ENCODE results near the gene PIP5K1A. TPM values are rescaled to one million over a fixed set of nuclear protein-coding genes. Genes with fewer than 3 reads are reported as not detected.

PIP5K1A gene
- total RNA-seq, 2 experiments from 2014 or later, result 63.1 to 66.1 TPM

DNA sequence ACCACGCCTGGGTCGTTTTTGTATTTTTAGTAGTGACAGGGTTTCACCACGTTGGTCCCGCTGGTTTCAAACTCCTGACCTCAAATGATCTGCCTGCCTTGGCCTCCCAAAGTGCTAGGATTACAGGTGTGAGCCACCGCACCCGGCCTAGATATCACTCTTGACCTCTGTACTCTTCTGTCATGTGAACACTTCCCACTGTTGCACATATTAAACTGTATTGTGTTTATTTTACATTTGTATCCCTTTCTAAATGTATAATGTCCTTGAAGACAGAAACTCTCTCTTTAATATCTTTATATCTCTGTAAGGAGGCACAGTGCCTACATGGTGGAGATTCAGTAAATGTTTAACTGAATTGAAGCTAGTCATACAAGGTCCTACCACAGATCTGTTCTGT is 36.9 kb downstream of the PIP5K1A start:
- Mint-ChIP-seq H3K36me3 (ENCODE audit: low read depth) (peaks cover 69% of the 10 kb centered on the region), H3K9me3 (no peaks in the 10 kb centered on the region), H3K4me1 (ENCODE audit: low read depth) (no peaks in the 10 kb centered on the region), H3K4me3 (no peak overlapping the region), H3K27me3 (no peaks in the 10 kb centered on the region), H3K27ac (no peak overlapping the region)
- DNase-seq (no peak), ATAC-seq (no peak)
- POLR2A ChIA-PET, result interaction anchor here (0.7 to 1.4 kb wide), 2 partner anchors 45 to 338 kb away, joined by 3 to 4 read pairs; partner anchors contain the start of gene VPS72
- CTCF ChIA-PET, result interaction anchor here (1.3 kb wide), 1 partner anchor 17 kb away, joined by 7 read pairs; no protein-coding TSS in a partner anchor
- TF ChIP-seq, protein P1, sequence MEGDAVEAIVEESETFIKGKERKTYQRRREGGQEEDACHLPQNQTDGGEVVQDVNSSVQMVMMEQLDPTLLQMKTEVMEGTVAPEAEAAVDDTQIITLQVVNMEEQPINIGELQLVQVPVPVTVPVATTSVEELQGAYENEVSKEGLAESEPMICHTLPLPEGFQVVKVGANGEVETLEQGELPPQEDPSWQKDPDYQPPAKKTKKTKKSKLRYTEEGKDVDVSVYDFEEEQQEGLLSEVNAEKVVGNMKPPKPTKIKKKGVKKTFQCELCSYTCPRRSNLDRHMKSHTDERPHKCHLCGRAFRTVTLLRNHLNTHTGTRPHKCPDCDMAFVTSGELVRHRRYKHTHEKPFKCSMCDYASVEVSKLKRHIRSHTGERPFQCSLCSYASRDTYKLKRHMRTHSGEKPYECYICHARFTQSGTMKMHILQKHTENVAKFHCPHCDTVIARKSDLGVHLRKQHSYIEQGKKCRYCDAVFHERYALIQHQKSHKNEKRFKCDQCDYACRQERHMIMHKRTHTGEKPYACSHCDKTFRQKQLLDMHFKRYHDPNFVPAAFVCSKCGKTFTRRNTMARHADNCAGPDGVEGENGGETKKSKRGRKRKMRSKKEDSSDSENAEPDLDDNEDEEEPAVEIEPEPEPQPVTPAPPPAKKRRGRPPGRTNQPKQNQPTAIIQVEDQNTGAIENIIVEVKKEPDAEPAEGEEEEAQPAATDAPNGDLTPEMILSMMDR (IDR thresholded peaks at IDR 0.05), result no peak
- intact Hi-C loops (cut with micrococcal nuclease), result no loop called here

DNA sequence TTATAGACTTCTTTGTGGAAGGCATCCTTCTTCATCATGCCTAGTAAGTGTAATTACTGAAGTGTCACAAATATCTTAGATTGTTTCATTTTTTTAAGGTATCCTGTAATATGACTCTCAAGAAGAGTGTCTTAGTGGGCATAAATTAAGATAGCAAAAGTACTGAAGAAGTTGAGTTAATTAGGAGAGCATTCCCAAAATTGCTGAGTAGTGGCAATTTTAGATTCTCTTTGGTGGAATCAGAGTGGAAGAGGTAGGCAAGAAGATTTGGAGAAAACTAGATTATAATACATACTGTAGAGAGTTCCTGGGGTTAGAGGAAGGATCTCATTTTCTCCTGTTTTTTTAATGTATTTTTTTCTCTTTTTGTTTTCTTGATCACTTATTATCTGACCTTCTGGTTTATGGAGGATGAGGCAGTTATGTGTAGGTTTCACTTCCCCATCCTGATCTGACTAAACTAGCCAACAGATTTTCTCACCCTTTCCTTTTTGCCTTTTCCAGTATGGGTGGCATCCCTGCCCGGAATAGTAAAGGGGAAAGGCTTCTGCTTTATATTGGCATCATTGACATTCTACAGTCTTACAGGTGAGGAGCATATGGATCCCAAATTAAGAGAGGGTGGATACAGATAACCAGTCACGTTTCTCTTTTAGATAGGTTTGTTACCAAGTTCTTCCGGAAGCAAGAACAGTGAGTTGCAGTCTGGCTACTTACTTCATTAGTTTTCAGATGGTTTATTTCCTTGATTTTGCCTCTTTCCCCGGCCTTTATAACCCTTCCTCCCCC is 39.5 kb downstream of the PIP5K1A start:
- peaks cover 59% of the 10 kb centered on the region for H3K36me3 Mint-ChIP-seq (ENCODE audit: low read depth)
- TF ChIP-seq, protein P1 (IDR thresholded peaks at IDR 0.05), result no peak
- no peak overlapping the region for H3K4me3 Mint-ChIP-seq
- peak overlapping the region; percentile 42 for H3K27ac Mint-ChIP-seq
- ChIA-PET POLR2A (interaction anchor here (1.1 kb wide), 1 partner anchor 71 kb away, joined by 3 read pairs; no protein-coding TSS in a partner anchor), CTCF (interaction anchor here (0.9 kb wide), 1 partner anchor 14 kb away, joined by 5 read pairs; no protein-coding TSS in a partner anchor)
- no peak for ATAC-seq
- intact Hi-C loops (cut with micrococcal nuclease), result no loop called here
- no peaks in the 10 kb centered on the region for H3K27me3 Mint-ChIP-seq
- H3K4me1 Mint-ChIP-seq (ENCODE audit: low read depth), result no peaks in the 10 kb centered on the region
- H3K9me3 Mint-ChIP-seq, result no peaks in the 10 kb centered on the region
- no peak for DNase-seq

DNA sequence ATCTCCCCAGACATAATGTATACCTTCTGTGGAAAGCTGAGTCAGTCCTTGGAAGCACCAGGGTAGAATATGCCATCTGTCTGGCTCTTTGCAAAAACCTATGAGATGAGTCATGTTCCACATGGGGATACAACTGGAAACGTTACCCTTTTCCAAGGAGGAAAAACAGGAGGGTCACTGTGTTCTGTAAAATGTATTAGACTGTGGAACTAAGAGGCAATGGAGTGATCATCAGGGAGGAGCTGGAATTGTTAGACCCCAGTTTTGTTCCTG is 40.1 kb downstream of the PIP5K1A start:
- H3K9me3 Mint-ChIP-seq, result no peaks in the 10 kb centered on the region
- peaks cover 62% of the 10 kb centered on the region for H3K36me3 Mint-ChIP-seq (ENCODE audit: low read depth)
- intact Hi-C loops (cut with micrococcal nuclease), result no loop called here
- TF ChIP-seq, protein P1 (IDR thresholded peaks at IDR 0.05), result no peak
- DNase-seq (no peak), ATAC-seq (no peak)
- ChIA-PET POLR2A (interaction anchor here (1.1 to 1.2 kb wide), 2 partner anchors 8 to 72 kb away, joined by 3 read pairs; no protein-coding TSS in a partner anchor), CTCF (interaction anchor here (0.9 to 1.1 kb wide), 2 partner anchors 14 to 17 kb away, joined by 3 to 5 read pairs; no protein-coding TSS in a partner anchor)
- H3K27ac Mint-ChIP-seq, result no peak overlapping the region
- no peak overlapping the region for H3K4me3 Mint-ChIP-seq
- H3K27me3 Mint-ChIP-seq, result no peaks in the 10 kb centered on the region
- H3K4me1 Mint-ChIP-seq (ENCODE audit: low read depth), result no peaks in the 10 kb centered on the region

DNA sequence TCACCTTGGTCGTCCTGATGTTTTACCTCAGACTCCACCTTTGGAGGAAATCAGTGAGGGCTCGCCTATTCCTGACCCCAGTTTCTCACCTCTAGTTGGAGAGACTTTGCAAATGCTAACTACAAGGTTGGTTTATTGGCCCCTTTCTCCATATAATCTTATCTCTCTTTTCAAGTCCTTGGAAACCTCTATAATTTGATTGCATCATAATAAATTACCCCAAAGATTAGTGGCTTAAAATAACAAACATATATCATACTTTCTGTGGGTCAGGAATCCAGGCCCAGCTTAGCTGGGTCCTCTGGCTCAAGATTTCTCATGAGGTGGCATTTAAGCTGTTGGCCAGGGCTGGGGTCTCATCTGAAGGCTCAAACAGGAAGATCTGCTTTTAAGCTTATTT is 44.1 kb downstream of the PIP5K1A start:
- Mint-ChIP-seq H3K27ac (no peak overlapping the region), H3K4me1 (ENCODE audit: low read depth) (no peaks in the 10 kb centered on the region), H3K27me3 (no peaks in the 10 kb centered on the region), H3K9me3 (no peaks in the 10 kb centered on the region), H3K36me3 (ENCODE audit: low read depth) (peaks cover 54% of the 10 kb centered on the region), H3K4me3 (no peak overlapping the region)
- TF ChIP-seq, protein P1 (IDR thresholded peaks at IDR 0.05), result no peak
- intact Hi-C loops (cut with micrococcal nuclease), result no loop called here
- POLR2A ChIA-PET, result interaction anchor here (1.0 kb wide), 2 partner anchors 18 to 39 kb away, joined by 3 to 4 read pairs; no protein-coding TSS in a partner anchor
- CTCF ChIA-PET, result interaction anchor here (1.9 kb wide), 1 partner anchor 10 kb away, joined by 7 read pairs; no protein-coding TSS in a partner anchor
- DNase-seq (no peak), ATAC-seq (no peak)

DNA sequence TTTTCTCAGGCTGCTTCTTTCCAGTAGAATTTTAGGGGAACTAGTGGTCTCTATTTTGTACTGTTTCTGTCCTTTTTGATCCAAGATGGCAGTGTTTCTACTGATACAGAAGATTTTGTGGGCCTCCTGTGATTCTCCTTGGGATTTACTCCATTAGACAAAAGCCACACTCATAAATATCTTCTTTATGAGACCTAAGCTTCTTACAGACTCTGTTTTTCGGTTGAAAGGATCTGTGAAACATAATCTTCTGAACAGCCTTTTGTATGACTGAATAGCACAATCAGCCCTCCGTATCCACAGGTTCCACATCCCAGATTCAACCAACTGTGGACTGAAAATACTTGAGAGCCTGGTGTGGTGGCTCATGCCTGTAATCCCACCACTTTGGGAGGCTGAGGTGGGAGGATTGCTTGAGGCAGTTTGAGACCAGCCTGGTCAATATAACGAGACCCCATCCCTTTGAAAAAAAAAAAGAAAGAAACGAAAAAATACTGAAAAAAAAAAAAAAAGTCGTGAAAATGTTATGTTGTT is 45.4 kb downstream of the PIP5K1A start:
- Mint-ChIP-seq H3K27ac (no peak overlapping the region), H3K4me1 (ENCODE audit: low read depth) (no peaks in the 10 kb centered on the region), H3K36me3 (ENCODE audit: low read depth) (peaks cover 50% of the 10 kb centered on the region), H3K9me3 (no peaks in the 10 kb centered on the region), H3K4me3 (no peak overlapping the region), H3K27me3 (no peaks in the 10 kb centered on the region)
- no peak for DNase-seq
- no peak for ATAC-seq
- TF ChIP-seq, protein P1 (IDR thresholded peaks at IDR 0.05), result no peak
- intact Hi-C loops (cut with micrococcal nuclease), result no loop called here
- ChIA-PET CTCF (interaction anchor here (1.9 kb wide), 1 partner anchor 8 kb away, joined by 7 read pairs; no protein-coding TSS in a partner anchor), POLR2A (no interaction called here)
